Measurements from ENCODE around the gene AMIGO2. TPM values are rescaled to one million over a fixed set of nuclear protein-coding genes. Genes with fewer than 3 reads are reported as not detected.
A peak's percentile ranks its signal among the peaks of the same experiment; 100 is the strongest.
"Not testable (repeated sequence)": the region's sequence is repeated elsewhere in the genome, so short reads cannot be mapped to it uniquely, and the experiment has no call there.

Gene AMIGO2
- total RNA-seq, 1 experiment from 2014 or later = 141 TPM

DNA sequence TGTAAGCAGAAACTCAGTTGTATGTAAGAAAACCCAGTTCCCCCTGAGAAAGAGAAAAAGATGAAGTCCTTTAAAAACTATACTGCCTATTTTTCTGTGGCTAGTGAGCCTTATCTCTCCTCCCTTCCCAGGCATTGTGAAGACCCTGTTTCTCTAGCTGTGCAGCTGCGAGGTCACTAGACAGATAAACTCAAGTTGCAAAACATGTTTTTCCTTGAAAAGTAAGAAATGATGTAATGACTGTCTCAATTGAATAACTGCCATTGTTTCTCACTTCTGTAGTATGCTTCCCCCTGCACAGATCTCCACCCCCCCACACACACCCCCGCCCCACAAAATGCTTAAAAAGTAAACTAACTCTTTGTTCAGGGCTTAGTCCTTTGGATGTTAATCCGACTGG, 23.9 kb downstream of the AMIGO2 start:
- DNase-seq (ENCODE audit: low read depth); in situ Hi-C loops (cut with HindIII; ENCODE audit: low pct_unique_long_range_greater_than_20kb, low sequenced_read_pairs): not testable (repeated sequence)

DNA sequence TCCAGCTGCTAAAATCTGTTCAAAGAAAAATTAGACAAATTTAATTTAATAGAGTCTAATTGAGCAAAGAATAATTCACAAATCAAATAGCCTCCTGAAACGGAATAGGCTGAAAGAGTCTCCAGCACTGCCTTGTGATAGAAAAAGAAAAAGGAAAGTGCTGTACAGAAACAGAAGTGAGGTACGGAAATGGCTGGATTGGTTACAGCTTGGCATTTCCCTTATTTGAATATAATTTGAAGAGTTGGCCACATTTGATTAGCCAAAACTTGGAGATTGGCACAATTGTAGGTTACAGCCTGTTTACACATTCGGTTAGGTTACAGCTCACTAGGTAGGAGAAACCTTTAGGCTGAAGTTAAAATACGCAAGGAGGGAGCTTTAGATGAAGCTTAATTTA, 25.1 kb downstream of the AMIGO2 start:
- in situ Hi-C loops (cut with HindIII; ENCODE audit: low pct_unique_long_range_greater_than_20kb, low sequenced_read_pairs) = no loop called here

DNA sequence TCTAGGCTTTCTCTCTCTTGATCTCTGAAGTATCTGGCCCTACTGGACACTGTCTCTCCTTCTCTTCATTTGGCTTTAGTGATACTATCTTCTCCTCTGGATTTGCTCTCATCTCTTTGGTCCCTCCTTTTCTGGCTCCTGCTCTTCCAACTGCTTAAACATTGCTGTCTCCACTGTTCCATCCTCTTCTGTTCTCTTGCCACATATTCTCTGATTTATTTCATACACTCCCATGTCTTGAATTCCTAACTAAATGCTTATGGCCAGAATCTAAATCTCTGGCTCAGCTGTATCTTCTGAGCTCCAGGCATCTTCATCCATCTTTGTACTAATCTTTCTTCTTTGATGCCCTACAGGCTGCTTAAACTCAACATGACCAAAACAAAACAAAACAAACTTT, 25.8 kb downstream of the AMIGO2 start:
- in situ Hi-C loops (cut with HindIII; ENCODE audit: low pct_unique_long_range_greater_than_20kb, low sequenced_read_pairs) = no loop called here
- DNase-seq (ENCODE audit: low read depth) = no peak

More for the DNA sequence above, 25.1 kb downstream of the AMIGO2 start:
- no peak for DNase-seq (ENCODE audit: low read depth)

DNA sequence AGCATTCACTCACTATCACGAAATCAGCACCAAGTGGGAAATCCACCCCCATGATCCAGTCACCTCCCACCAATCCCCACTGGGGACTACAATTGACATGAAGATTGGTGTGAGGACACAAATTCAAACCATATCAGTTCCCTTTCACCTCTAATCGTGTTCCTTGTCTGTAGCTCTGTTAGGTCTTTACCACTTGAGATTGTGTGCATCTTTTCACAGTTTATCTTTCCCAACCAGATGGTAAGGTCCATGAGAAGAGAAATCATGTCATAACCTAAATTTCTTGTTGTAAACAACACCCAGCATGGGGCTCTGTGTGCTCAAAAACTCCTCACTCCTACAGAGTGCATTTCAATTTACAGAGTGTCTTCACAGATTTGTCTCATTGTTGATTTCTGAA, 27.5 kb downstream of the AMIGO2 start:
- no peak for DNase-seq (ENCODE audit: low read depth)
- in situ Hi-C loops (cut with HindIII; ENCODE audit: low pct_unique_long_range_greater_than_20kb, low sequenced_read_pairs) = no loop called here

DNA sequence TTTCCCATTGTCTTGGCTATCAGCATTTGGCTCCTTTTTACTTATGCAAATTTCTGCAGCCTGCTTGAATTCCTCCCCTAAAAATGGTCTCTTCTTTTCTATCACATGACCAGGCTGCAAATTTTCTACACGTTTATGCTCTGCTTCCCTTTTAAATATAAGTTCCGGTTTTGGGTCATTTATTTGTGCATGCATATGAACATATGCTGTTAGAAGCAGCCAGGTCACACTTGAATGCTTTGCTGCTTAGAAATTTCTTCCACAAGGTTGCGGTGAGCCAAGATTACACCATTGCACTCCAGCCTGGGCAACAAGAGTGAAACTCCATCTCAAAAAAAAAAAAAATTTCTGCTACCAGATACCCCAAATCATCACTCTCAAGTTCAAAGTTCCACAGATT, 28.5 kb downstream of the AMIGO2 start:
- in situ Hi-C loops (cut with HindIII; ENCODE audit: low pct_unique_long_range_greater_than_20kb, low sequenced_read_pairs); DNase-seq (ENCODE audit: low read depth): not testable (repeated sequence)

DNA sequence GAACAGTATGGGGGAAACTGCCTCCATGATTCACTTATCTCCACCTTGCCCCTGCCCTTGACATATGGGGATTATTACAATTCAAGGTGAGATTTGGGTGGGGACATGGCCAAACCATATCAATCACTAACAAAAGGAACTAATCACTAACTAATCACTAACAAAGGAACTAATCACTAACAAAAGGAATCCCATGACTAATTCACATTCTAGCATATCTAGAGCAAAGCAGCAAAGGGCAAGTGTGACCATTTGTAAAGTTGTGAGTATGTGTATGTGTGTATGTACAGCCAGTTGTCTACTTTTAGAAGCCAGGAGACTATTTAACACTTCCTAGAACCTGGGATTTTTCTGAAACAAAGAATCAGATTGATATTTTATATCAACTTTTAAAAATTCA, 31.2 kb downstream of the AMIGO2 start:
- in situ Hi-C loops (cut with HindIII; ENCODE audit: low pct_unique_long_range_greater_than_20kb, low sequenced_read_pairs) = loop anchor here (25.0 kb wide), 1 partner anchor 639 kb away; no protein-coding TSS in a partner anchor

DNA sequence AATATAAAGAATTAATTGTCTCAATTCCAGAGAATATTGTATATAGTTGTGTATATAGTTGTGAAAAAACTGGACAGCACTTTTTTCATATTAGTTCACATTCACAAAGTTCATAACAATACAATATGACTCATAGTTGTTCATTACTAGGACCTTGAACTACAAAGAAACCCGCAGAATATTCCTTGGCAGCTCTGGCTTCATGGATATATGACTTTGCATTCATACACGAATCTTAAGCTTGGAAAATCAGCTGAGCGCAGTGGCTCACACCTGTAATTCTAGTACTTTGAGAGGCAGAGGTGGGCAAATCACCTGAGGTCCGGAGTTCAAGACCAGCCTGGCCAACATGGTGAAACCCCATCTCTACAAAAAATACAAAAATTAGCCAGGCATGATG, 38.4 kb downstream of the AMIGO2 start:
- in situ Hi-C loops (cut with HindIII; ENCODE audit: low pct_unique_long_range_greater_than_20kb, low sequenced_read_pairs) = loop anchor here (25.0 kb wide), 1 partner anchor 646 kb away; no protein-coding TSS in a partner anchor
- DNase-seq (ENCODE audit: low read depth) = no peak

More for the DNA sequence above, 31.2 kb downstream of the AMIGO2 start:
- no peak for DNase-seq (ENCODE audit: low read depth)

DNA sequence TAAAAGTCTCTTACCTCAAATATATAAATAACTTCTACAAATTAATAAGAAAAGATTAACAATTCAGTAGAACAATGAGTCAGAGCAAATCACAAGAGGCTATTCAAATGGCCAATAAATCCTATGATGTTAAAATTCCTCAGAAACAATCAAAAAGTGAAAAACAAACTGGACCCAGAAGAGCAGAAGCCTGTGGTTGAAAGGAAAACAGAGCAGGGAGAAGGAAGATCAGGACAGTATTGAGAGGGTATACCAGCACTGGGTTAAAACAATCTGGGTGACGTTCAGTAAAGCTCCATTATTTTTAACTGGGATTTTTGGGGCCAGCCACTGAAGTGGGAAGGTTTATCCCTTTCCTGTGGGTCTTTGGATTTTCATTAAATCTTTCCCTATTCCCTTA, 40.0 kb downstream of the AMIGO2 start:
- in situ Hi-C loops (cut with HindIII; ENCODE audit: low pct_unique_long_range_greater_than_20kb, low sequenced_read_pairs) = loop anchor here (25.0 kb wide), 1 partner anchor 648 kb away; no protein-coding TSS in a partner anchor
- peak; percentile 69 for DNase-seq (ENCODE audit: low read depth)

DNA sequence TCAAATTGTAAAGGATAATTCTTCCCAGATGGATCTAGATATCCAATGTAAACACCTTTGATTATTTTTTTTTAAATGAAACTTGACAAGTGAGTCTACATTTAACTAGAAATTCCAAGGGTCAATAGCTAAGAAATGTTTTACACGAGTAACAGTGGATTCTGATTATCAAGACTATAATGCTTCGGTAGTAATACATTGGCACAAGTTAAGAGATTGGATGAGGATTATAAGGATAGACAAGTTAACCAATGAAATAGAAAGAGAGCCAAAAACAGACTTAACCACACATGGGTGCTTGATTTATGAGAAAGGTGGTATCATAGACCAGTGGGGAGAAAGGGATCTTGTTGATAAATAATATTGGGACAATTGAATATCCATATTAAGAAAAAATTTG, 40.7 kb downstream of the AMIGO2 start:
- in situ Hi-C loops (cut with HindIII; ENCODE audit: low pct_unique_long_range_greater_than_20kb, low sequenced_read_pairs) = loop anchor here (25.0 kb wide), 1 partner anchor 648 kb away; no protein-coding TSS in a partner anchor
- peak; percentile 39 for DNase-seq (ENCODE audit: low read depth)

DNA sequence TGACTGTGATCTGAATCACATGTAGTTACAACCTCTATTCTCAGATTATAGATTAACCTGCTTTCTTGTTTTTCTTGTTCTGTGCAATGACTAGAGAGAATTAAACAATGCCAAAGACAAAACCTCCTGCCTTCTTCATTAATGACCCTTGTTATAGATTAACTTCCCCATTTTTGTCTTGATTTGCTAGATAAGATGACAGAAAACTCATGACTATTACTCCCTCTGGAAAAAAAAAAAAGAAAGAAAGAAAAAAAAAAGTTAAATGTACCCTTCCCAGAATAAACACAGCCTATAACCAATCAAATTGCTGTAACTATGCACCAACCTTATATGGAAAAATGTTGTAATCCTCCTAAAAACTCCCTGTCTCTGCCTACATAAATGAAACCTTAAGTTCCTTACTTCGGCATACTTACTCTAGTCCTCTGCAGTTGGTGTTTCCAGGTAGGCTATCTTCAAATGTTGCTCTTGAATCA, 41.5 kb downstream of the AMIGO2 start:
- in situ Hi-C loops (cut with HindIII; ENCODE audit: low pct_unique_long_range_greater_than_20kb, low sequenced_read_pairs) = loop anchor here (25.0 kb wide), 1 partner anchor 649 kb away; no protein-coding TSS in a partner anchor
- DNase-seq (ENCODE audit: low read depth) = peak; percentile 99

DNA sequence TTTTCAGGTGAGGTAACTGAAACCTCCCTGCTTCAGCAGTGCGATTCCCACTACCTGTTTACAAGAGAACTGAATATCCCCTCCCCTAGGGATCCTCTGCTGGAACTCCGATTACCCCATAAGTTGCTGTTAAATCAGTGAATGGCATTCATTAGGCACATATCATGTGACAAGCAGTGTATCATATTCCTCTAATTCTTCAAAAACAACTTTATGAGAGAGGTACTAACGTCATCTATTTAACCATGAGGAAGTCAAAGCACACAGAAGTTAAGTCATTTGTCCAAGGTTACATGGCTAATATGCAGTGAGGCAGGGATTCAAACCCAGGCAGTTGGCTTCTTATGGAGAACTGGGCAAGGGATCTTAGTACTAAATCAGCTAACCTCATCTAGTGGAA, 44.3 kb downstream of the AMIGO2 start:
- in situ Hi-C loops (cut with HindIII; ENCODE audit: low pct_unique_long_range_greater_than_20kb, low sequenced_read_pairs) = loop anchor here (25.0 kb wide), 1 partner anchor 652 kb away; no protein-coding TSS in a partner anchor

DNA sequence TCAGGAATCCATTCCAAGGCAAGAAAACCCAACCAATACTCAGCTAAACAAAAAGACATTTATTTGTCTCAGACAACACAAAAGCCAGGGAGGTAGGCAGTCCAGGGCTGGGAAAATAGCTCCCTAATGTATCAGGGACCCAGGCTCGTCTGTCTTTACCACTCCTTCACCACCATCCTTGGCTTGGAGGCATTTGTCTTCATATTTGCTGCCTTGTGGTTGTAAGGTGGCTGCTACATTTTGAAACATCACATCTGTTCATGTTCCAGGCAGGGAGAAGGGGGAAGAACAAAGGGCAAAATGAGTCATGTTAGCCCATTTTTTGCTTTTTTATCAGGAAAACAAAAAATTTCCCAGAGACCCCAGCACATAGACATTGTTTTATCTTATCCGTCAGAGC, 45.1 kb downstream of the AMIGO2 start:
- in situ Hi-C loops (cut with HindIII; ENCODE audit: low pct_unique_long_range_greater_than_20kb, low sequenced_read_pairs) = loop anchor here (25.0 kb wide), 1 partner anchor 653 kb away; no protein-coding TSS in a partner anchor

More for the DNA sequence above, 44.3 kb downstream of the AMIGO2 start:
- no peak for DNase-seq (ENCODE audit: low read depth)

DNA sequence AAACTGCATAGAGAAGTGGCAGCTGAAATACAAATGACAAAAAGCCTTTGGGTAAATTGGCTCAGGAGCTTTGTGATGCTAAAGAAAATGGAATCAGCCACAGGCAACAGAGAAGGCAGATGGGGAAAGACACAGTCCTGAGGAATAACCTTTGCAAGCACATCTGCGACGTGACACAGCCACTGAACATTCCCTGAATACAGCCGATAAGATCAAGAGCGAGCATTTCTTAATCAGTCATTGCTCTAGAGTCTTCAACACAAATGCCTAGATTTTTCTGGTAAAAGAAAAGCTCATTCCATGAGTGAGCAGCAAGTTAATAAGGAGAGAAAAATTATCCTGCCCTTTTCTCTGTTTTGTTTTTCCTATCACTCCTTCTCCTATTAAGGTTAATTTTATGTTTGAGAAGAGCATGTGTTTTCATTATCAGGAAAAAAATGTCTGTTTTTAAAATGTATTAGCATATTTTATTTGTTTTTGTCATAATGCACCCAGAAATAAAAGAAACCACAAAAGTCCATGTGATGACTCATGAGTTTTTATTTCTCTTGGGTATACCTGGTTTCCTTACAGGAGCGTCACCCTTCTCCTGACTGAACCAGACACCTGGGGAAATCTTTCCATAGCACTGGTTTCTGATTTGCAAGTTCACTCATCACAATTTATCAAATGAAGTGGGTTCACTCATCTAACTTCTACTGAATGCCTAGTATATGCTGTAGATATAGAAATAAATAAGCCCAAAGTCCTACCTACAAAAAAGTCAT, 45.8 kb downstream of the AMIGO2 start:
- in situ Hi-C loops (cut with HindIII; ENCODE audit: low pct_unique_long_range_greater_than_20kb, low sequenced_read_pairs) = loop anchor here (25.0 kb wide), 1 partner anchor 653 kb away; no protein-coding TSS in a partner anchor
- peak; percentile 63 for DNase-seq (ENCODE audit: low read depth)

More for the DNA sequence above, 45.1 kb downstream of the AMIGO2 start:
- DNase-seq (ENCODE audit: low read depth) = no peak

DNA sequence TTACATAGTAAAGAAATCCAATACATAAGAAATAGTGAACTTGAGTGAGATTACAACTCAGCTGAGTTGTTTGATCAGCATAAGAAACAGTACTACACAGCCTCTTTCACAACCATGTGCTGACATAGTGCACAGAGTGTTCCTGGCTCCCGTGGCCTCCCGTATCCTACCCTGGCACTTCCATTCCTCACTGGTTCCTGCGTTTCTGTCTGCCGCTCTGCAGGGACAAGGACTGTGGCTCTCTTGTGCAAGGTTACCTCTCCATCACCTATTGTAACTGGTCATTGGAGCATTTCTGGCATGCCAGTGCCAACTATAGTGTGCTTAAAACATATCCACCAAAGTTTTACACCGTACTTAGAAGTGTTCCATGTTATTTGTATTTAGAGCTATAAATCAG, 46.7 kb downstream of the AMIGO2 start:
- in situ Hi-C loops (cut with HindIII; ENCODE audit: low pct_unique_long_range_greater_than_20kb, low sequenced_read_pairs) = loop anchor here (25.0 kb wide), 1 partner anchor 654 kb away; no protein-coding TSS in a partner anchor
- peak; percentile 59 for DNase-seq (ENCODE audit: low read depth)

DNA sequence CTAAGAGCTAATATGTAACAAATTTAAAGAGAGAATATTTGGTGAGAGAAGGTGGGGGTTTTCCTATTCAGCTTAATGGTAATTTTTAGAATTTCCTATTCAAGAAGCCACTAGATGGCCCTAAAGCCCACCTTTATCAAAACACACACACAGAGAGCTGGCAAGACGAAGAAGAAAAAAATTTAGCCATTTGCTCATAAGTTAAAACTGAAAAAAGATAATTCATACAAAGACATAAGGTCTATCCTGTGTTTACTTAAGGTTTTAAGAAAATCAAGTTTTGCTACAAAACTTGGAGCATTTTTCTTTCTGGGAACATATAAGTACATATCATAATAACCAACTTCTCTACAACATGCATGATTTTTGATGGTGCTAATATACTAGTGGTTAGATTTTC, 47.1 kb downstream of the AMIGO2 start:
- DNase-seq (ENCODE audit: low read depth) = peak; percentile 72
- in situ Hi-C loops (cut with HindIII; ENCODE audit: low pct_unique_long_range_greater_than_20kb, low sequenced_read_pairs) = loop anchor here (25.0 kb wide), 1 partner anchor 655 kb away; no protein-coding TSS in a partner anchor

DNA sequence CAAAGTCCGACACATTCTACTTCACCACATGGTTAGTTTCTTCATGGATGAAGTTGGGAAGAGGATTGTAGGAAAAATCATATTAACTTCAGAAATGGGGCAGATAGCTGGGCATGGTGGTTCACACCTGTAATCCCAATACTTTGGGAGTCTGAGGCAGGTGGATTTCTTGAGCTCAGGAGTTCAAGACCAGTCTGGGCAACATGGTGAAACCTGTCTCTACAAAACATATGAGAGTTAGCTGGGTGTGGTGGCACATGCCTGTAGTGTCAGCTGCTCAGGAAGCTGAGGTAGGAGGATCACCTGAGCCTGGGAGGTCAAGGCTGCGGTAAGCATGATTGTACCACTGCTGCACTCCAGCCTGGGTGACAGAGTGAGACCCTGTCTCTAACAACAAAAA, 49.9 kb downstream of the AMIGO2 start:
- in situ Hi-C loops (cut with HindIII; ENCODE audit: low pct_unique_long_range_greater_than_20kb, low sequenced_read_pairs) = loop anchor here (25.0 kb wide), 1 partner anchor 657 kb away; no protein-coding TSS in a partner anchor
- no peak for DNase-seq (ENCODE audit: low read depth)

DNA sequence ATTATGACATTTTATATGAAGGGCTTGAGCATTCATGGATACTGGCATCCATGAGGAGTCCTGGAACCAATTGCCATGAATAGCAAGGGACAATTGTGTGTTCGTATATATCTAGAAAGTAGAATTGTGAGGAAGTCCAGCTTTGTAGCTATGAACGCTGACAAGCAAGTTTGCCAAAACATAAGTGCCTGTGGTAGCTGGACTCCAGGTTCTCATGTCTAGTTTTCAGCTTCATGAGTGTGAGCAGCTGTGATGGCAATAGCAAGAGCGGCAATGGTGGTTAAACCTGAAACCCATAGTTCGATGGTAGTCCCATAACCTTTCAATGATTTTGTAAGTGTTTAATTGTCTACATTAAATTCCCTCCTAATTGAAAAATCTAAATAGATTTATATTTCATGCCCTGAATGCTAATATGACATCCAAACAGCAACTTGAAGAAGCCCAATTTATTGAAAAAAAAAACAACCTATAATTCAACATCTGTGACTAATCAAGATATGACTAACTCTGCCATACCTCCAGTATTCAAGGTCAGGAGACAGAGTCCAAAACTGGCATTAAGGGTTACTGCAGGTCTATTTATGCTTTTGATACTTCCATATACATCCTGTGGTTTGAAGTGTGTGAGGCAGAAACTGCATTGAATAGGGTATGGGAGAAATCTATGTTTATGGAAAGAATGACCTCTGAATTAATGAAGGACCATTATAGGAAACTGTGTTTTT, 50.6 kb downstream of the AMIGO2 start:
- in situ Hi-C loops (cut with HindIII; ENCODE audit: low pct_unique_long_range_greater_than_20kb, low sequenced_read_pairs) = loop anchor here (25.0 kb wide), 1 partner anchor 658 kb away; no protein-coding TSS in a partner anchor
- no peak for DNase-seq (ENCODE audit: low read depth)

DNA sequence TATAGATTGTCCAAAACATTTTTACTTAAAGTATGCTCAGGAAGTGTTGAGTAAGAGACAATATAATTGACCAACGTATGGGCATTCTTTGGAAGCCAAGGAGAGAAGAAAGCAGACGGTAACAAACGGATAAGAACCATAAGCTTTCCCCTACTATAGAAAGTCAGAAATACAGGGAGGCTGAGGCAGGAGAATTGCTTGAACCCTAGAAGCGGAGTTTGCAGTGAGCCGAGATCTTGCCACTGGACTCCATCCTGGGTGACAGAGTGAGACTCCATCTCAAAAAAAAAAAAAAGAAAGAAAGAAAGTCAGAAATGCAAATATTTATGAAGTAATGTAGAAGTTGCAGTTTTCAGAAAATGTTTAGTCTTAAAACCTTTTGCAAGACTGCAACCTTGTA, 51.6 kb downstream of the AMIGO2 start:
- no peak for DNase-seq (ENCODE audit: low read depth)
- in situ Hi-C loops (cut with HindIII; ENCODE audit: low pct_unique_long_range_greater_than_20kb, low sequenced_read_pairs) = loop anchor here (25.0 kb wide), 1 partner anchor 659 kb away; no protein-coding TSS in a partner anchor
